RWPE2 (cell line): ENCODE data around the gene ZNF620.
A peak's percentile ranks its signal among the peaks of the same experiment; 100 is the strongest.
"Not testable (repeated sequence)": the region's sequence is repeated elsewhere in the genome, so short reads cannot be mapped to it uniquely, and the experiment has no call there.

Experiments used
- ATAC-seq: fragments of 200-7000 bp; cut with Tn5 transposase; 3 replicates; pipeline ENCODE4 v1.9.1; 2021; ENCODE audit warnings: low read depth
- DNase-seq: peaks from one replicate; pipeline ENCODE4 v3.0.0-alpha.2; 2020; ENCODE audit warnings: low spot score
- H3K27ac ChIP-seq: fragments of 450-650 bp; 2 replicates; pipeline ENCODE4 v1.5.1; 2017; ENCODE audit warnings: mild to moderate bottlenecking; ENCODE audit not compliant: poor library complexity, severe bottlenecking
- H3K27me3 ChIP-seq: fragments of 250-450 bp; sonication (Bioruptor Pico); 2 replicates; pipeline ENCODE4 v1.5.1; 2021; ENCODE audit warnings: mild to moderate bottlenecking, moderate library complexity; ENCODE audit not compliant: insufficient read depth, poor library complexity, severe bottlenecking
- H3K36me3 ChIP-seq: fragments of 250-450 bp; sonication (Bioruptor Pico); 2 replicates; pipeline ENCODE4 v1.5.1; 2020; ENCODE audit warnings: low read depth, mild to moderate bottlenecking, moderate library complexity
- H3K4me1 ChIP-seq: fragments of 250-450 bp; sonication (Bioruptor Pico); 2 replicates; pipeline ENCODE4 v1.5.1; 2021; ENCODE audit warnings: mild to moderate bottlenecking, moderate library complexity; ENCODE audit not compliant: insufficient read depth, poor library complexity, severe bottlenecking
- H3K4me3 ChIP-seq: fragments of 250-450 bp; sonication (Bioruptor Pico); 2 replicates; pipeline ENCODE4 v1.5.1; 2021; ENCODE audit warnings: mild to moderate bottlenecking, moderate library complexity; ENCODE audit not compliant: severe bottlenecking
- H3K9me3 ChIP-seq: fragments of 250-450 bp; sonication (Bioruptor Pico); 2 replicates; pipeline ENCODE4 v1.5.1; 2021; ENCODE audit warnings: mild to moderate bottlenecking, moderate library complexity; ENCODE audit not compliant: severe bottlenecking
- TF ChIP-seq, protein P1 (sequence below): fragments of 450-650 bp; IDR thresholded peaks from one replicate; pipeline ENCODE4 v1.5.1; 2017; ENCODE audit warnings: mild to moderate bottlenecking, moderate library complexity; ENCODE audit not compliant: poor library complexity, severe bottlenecking

The ZNF620 gene

GRCh38 chr3:40461161-40461560 is 44.7 kb upstream of the ZNF620 start:
- ATAC-seq (no peak), DNase-seq (no peak)
- Histone ChIP-seq H3K36me3 (peaks cover 65% of the 10 kb centered on the region), H3K4me3 (no peak overlapping the region), H3K9me3 (no peaks in the 10 kb centered on the region), H3K4me1 (peaks cover 12% of the 10 kb centered on the region), H3K27ac (no peak overlapping the region), H3K27me3 (no peaks in the 10 kb centered on the region)
- TF ChIP-seq, protein P1, sequence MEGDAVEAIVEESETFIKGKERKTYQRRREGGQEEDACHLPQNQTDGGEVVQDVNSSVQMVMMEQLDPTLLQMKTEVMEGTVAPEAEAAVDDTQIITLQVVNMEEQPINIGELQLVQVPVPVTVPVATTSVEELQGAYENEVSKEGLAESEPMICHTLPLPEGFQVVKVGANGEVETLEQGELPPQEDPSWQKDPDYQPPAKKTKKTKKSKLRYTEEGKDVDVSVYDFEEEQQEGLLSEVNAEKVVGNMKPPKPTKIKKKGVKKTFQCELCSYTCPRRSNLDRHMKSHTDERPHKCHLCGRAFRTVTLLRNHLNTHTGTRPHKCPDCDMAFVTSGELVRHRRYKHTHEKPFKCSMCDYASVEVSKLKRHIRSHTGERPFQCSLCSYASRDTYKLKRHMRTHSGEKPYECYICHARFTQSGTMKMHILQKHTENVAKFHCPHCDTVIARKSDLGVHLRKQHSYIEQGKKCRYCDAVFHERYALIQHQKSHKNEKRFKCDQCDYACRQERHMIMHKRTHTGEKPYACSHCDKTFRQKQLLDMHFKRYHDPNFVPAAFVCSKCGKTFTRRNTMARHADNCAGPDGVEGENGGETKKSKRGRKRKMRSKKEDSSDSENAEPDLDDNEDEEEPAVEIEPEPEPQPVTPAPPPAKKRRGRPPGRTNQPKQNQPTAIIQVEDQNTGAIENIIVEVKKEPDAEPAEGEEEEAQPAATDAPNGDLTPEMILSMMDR: no peak

GRCh38 chr3:40462838-40463237 is 43.0 kb upstream of the ZNF620 start:
- not testable (repeated sequence) for H3K27ac ChIP-seq, DNase-seq, H3K4me3 ChIP-seq, H3K27me3 ChIP-seq, H3K9me3 ChIP-seq, ATAC-seq
- Histone ChIP-seq H3K4me1 (peaks cover 12% of the 10 kb centered on the region), H3K36me3 (peaks cover 62% of the 10 kb centered on the region)

GRCh38 chr3:40463579-40463978 is 42.3 kb upstream of the ZNF620 start:
- peaks cover 55% of the 10 kb centered on the region for H3K36me3 ChIP-seq
- no peak overlapping the region for H3K4me3 ChIP-seq
- ATAC-seq (no peak), DNase-seq (no peak)
- H3K9me3 ChIP-seq: no peaks in the 10 kb centered on the region
- H3K27me3 ChIP-seq: no peaks in the 10 kb centered on the region
- no peak overlapping the region for H3K27ac ChIP-seq
- H3K4me1 ChIP-seq: peaks cover 8% of the 10 kb centered on the region
- TF ChIP-seq, protein P1: no peak

DNA sequence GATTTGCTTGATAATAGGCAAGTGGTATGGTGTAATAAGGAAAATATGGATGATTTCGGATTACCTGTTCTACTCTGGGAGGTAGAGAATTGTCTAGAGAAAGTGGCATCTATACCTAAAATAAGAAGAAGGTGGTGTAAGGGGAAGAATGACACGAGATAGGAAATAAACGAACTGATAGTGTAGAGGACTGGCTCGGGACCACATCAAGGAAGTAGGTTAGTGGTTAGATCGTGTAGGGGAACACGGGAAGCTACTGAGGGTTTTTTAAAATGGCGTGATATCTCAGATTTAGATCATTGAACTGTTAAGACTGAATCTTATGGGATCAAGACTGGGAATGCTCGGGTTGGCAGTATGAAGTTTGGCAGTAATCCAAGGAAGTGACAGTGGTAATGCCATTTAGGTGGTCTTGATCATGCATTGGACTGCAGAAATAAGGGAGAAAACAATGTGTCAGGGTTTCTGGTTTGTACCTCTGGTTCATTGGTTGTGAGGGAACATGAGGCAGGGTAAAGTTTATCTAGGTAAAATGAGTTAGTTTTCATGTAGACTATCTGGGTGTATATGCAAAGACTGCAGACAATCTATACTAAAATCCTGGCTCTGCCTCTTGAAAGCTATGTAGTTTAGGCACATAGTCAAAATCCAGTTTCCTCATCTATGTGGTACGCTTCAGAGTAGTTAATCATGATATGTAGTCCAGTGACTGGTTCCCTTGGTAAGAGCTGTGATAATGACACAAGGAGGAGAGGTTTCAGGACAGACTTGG is 41.3 kb upstream of the ZNF620 start:
- TF ChIP-seq, protein P1: no peak
- DNase-seq (no peak), ATAC-seq (0 out of 3 replicates have a peak, but pooled peaks have one; percentile 4)
- Histone ChIP-seq H3K36me3 (peaks cover 45% of the 10 kb centered on the region), H3K9me3 (no peaks in the 10 kb centered on the region), H3K27ac (no peak overlapping the region), H3K27me3 (no peaks in the 10 kb centered on the region), H3K4me1 (no peaks in the 10 kb centered on the region), H3K4me3 (no peak overlapping the region)

DNA sequence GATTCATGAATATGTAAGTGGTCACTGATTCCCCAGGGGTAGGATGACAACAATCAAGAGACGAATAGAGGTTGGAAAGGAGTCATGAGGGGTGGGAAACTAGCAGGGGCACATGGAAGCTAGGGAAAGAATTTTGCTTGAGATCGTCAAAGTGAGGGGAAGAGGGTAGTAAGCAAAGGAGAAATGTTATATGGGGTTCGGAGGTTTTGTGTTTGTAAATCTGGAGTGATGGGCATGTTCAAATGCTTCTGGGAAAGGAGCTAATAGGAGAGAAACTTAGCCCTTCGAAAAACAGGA is 40.8 kb upstream of the ZNF620 start:
- H3K27ac ChIP-seq: no peak overlapping the region
- H3K36me3 ChIP-seq: peaks cover 40% of the 10 kb centered on the region
- H3K27me3 ChIP-seq: no peaks in the 10 kb centered on the region
- no peaks in the 10 kb centered on the region for H3K9me3 ChIP-seq
- no peak for DNase-seq
- H3K4me1 ChIP-seq: no peaks in the 10 kb centered on the region
- no peak overlapping the region for H3K4me3 ChIP-seq
- TF ChIP-seq, protein P1: no peak
- no peak for ATAC-seq
